B cell (primary cell): ENCODE results near the gene FCSK. TPM values are rescaled to one million over a fixed set of nuclear protein-coding genes. Genes with fewer than 3 reads are reported as not detected.

ENCODE experiments used
- ATAC-seq: fragments of 200-7000 bp; cut with Tn5 transposase; one replicate; pipeline ENCODE4 v1.10.0; 2021; ENCODE audit warnings: low read depth, mild to moderate bottlenecking, moderate number of reproducible peaks, moderate library complexity
- CTCF ChIA-PET: fragments of 350-600 bp; sonication (Branson Sonifier 250); formaldehyde crosslinking; loops from one replicate; lab custom pipeline; 2021; ENCODE audit warnings: antibody characterized with exemption, inconsistent platforms; lab: Charles Lee
- POLR2A ChIA-PET: fragments of 350-600 bp; sonication (Branson Sonifier 250); formaldehyde crosslinking; loops from one replicate; lab custom pipeline; 2021; ENCODE audit warnings: antibody characterized with exemption; lab: Charles Lee
- DNase-seq: peaks from one replicate; pipeline ENCODE4 v3.0.0; 2013
- H2AFZ ChIP-seq: 2 replicates; pipeline ENCODE4 v1.6.1; 2012; ENCODE audit warnings: mild to moderate bottlenecking, low read depth, low read length; ENCODE audit not compliant: insufficient read depth, poor library complexity, severe bottlenecking
- H3K27ac ChIP-seq, 2 donors: 1 replicate in 1 of 2; 2 replicates in 1 of 2; pipeline ENCODE4 v1.5.1; 2012 to 2013; ENCODE audit warnings: low read length in 2 of 2, mild to moderate bottlenecking in 2 of 2, moderate library complexity in 1 of 2
- H3K27me3 ChIP-seq, 4 experiments: fragments of 200-600 bp in 1 of 4; sonication (generic) in 1 of 4; replicated peaks in 1 of 4; 1 replicate in 2 of 4; 2 replicates in 2 of 4; pipeline versions ENCODE4 v1.6.1 to v1.7.0; 2013 to 2016; ENCODE audit warnings: low read length in 3 of 4, mild to moderate bottlenecking in 2 of 4, mixed read lengths in 1 of 4, moderate library complexity in 1 of 4; ENCODE audit not compliant: insufficient read depth in 4 of 4, control insufficient read depth in 3 of 4; ENCODE audit errors: control extremely low read depth in 1 of 4
- H3K36me3 ChIP-seq, 2 experiments: replicated peaks in 1 of 2; 1 replicate in 1 of 2; 2 replicates in 1 of 2; pipeline versions ENCODE4 v1.6.1 to v1.7.1; 2013; ENCODE audit warnings: low read length in 1 of 2; ENCODE audit not compliant: insufficient read depth in 2 of 2, control insufficient read depth in 1 of 2; ENCODE audit errors: control extremely low read depth in 1 of 2, extremely low read depth in 1 of 2
- H3K4me1 ChIP-seq, 2 donors: fragments of 200-600 bp in 1 of 2; sonication (generic) in 1 of 2; 1 replicate in 1 of 2; 2 replicates in 1 of 2; pipeline versions ENCODE4 v1.5.1 to v1.6.1; 2013 to 2017; ENCODE audit warnings: low read length in 2 of 2; ENCODE audit not compliant: control insufficient read depth in 2 of 2, insufficient read depth in 2 of 2
- H3K4me2 ChIP-seq: replicated peaks from 2 replicates; pipeline ENCODE3; 2012; ENCODE audit warnings: mild to moderate bottlenecking, low read depth, low read length; ENCODE audit not compliant: poor library complexity, severe bottlenecking
- H3K4me3 ChIP-seq, 5 experiments: fragments of 200-600 bp in 1 of 5; sonication (generic) in 1 of 5; 1 replicate in 3 of 5; 2 replicates in 2 of 5; pipeline versions ENCODE4 v1.5.1 to v1.7.0; 2011 to 2016; ENCODE audit warnings: low read length in 4 of 5, mild to moderate bottlenecking in 4 of 5, low read depth in 2 of 5, control low read depth in 1 of 5, moderate library complexity in 1 of 5; ENCODE audit not compliant: insufficient read depth in 1 of 5; ENCODE audit errors: control extremely low read depth in 1 of 5, extremely low read depth in 1 of 5
- H3K79me2 ChIP-seq: fragments of 200-600 bp; sonication (generic); one replicate; pipeline ENCODE4 v1.6.0; 2016; ENCODE audit warnings: low read length; ENCODE audit not compliant: control insufficient read depth, insufficient read depth
- H3K9ac ChIP-seq: fragments of 200-600 bp; sonication (generic); 2 replicates; pipeline ENCODE4 v1.6.1; 2017; ENCODE audit warnings: mild to moderate bottlenecking, low read length, moderate library complexity
- H3K9me3 ChIP-seq, 3 donors: one replicate each; pipeline versions ENCODE4 v1.6.1 to v1.7.1; 2013; ENCODE audit warnings: low read length in 2 of 3; ENCODE audit not compliant: control insufficient read depth in 2 of 3, insufficient read depth in 1 of 3; ENCODE audit errors: control extremely low read depth in 1 of 3
- H4K20me1 ChIP-seq: 2 replicates; pipeline ENCODE4 v1.6.0; 2012; ENCODE audit warnings: mild to moderate bottlenecking, low read length; ENCODE audit not compliant: insufficient read depth, control insufficient read depth, poor library complexity, severe bottlenecking
- H3K27ac Mint-ChIP-seq: one replicate; pipeline ENCODE4 v1.8.0; 2021; ENCODE audit warnings: mixed read lengths
- H3K27me3 Mint-ChIP-seq: one replicate; pipeline ENCODE4 v1.8.0; 2021; ENCODE audit warnings: mixed read lengths
- H3K4me1 Mint-ChIP-seq: one replicate; pipeline ENCODE4 v1.8.0; 2021; ENCODE audit warnings: mixed read lengths
- H3K4me3 Mint-ChIP-seq: one replicate; pipeline ENCODE4 v1.8.0; 2021; ENCODE audit warnings: mixed read lengths
- H3K9me3 Mint-ChIP-seq: one replicate; pipeline ENCODE4 v1.8.0; 2022; ENCODE audit warnings: mixed read lengths; ENCODE audit not compliant: insufficient read depth
- CTCF ChIP-seq: fragments of 200-600 bp; IDR thresholded peaks from one replicate; pipeline ENCODE4 v1.8.0; 2022; ENCODE audit warnings: antibody characterized with exemption, mild to moderate bottlenecking
- EZH2 ChIP-seq: IDR thresholded peaks from 2 replicates; pipeline ENCODE4 v1.6.1; 2012; ENCODE audit warnings: borderline replicate concordance, low read depth, mild to moderate bottlenecking, moderate library complexity, low read length; ENCODE audit not compliant: insufficient read depth, poor library complexity, severe bottlenecking
- WGBS: methylation state at CpG from one replicate; pipeline ENCODE4 v1.1.5; 2013; ENCODE audit warnings: missing lambda C conversion rate; ENCODE audit not compliant: insufficient coverage; 5-methylcytosine and 5-hydroxymethylcytosine counted together
- intact Hi-C: fragments of 100-400 bp; cut with micrococcal nuclease; formaldehyde crosslinking; loops from one replicate; pipeline ENCODE4 v1.10.0; 2022
- polyA plus RNA-seq: library from polyadenylated mRNA; depleted of rRNA; stranded (reverse); fragments of >200 nt; gene quantifications from 2 replicates; pipeline ENCODE4 v1.2.3, GENCODE V29; 2012
- total RNA-seq, 2 donors: library from RNA; stranded (reverse); fragments of 120-200 nt in 1 of 2; gene quantifications; 1 replicate in 1 of 2; 2 replicates in 1 of 2; pipeline versions ENCODE4 v1.2.3 to v1.2.4, GENCODE V29; 2013 to 2022

Gene FCSK
- total and polyA plus RNA-seq, 2 donors (not counting 1 experiment from before 2014, with no cell fraction given), result 19.4 to 24.8 TPM

GRCh38 chr16:70526403-70526802, 72.0 kb downstream of the FCSK start:
- WGBS, result 85% methylated on average over 1 of the region's 6 CpGs
- H3K4me1 Mint-ChIP-seq, result peaks cover 58% of the 10 kb centered on the region
- ChIA-PET POLR2A (no interaction called here), CTCF (interaction anchor here (1.4 kb wide), 1 partner anchor 274 kb away, joined by 3 read pairs; no protein-coding TSS in a partner anchor)
- DNase-seq (no peak), ATAC-seq (no peak)
- intact Hi-C loops, result loop anchor here (10.0 kb wide), 1 partner anchor 1478 kb away; the partner anchor contains the start of genes DHODH and PKD1L3
- H3K9me3 Mint-ChIP-seq, result no peaks in the 10 kb centered on the region
- Histone ChIP-seq H3K36me3 (peaks cover 12 to 47% of the 10 kb centered on the region in 2 experiments), H4K20me1 (peaks cover 40% of the 10 kb centered on the region), H2AFZ (no peak overlapping the region), H3K4me2 (no peak overlapping the region), H3K9ac (no peak overlapping the region), H3K9me3 (no peaks in the 10 kb centered on the region), H3K27ac (peak overlapping the region in 1 of 2 donors; percentile 59), H3K27me3 (no peaks in the 10 kb centered on the region), H3K79me2 (peaks cover 93% of the 10 kb centered on the region), H3K4me3 (no peak overlapping the region), H3K4me1 (peaks cover 26 to 35% of the 10 kb centered on the region in 2 donors)
- H3K4me3 Mint-ChIP-seq, result peak overlapping the region; percentile 55
- TF ChIP-seq CTCF (no peak), EZH2 (no peak)
- H3K27ac Mint-ChIP-seq, result peak overlapping the region; percentile 7
- H3K27me3 Mint-ChIP-seq, result no peaks in the 10 kb centered on the region

GRCh38 chr16:70527315-70527996, 73.1 kb downstream of the FCSK start:
- Mint-ChIP-seq H3K4me3 (no peak overlapping the region), H3K9me3 (no peaks in the 10 kb centered on the region), H3K27ac (no peak overlapping the region), H3K27me3 (no peaks in the 10 kb centered on the region), H3K4me1 (peaks cover 53% of the 10 kb centered on the region)
- POLR2A ChIA-PET, result interaction anchor here (0.7 kb wide), 1 partner anchor 81 kb away, joined by 4 read pairs; no protein-coding TSS in a partner anchor
- no peak overlapping the region for H2AFZ ChIP-seq
- peaks cover 21 to 29% of the 10 kb centered on the region in 2 donors for H3K4me1 ChIP-seq
- peaks cover 12 to 55% of the 10 kb centered on the region in 2 experiments for H3K36me3 ChIP-seq
- H3K27ac ChIP-seq, result peak overlapping the region in 1 of 2 donors; percentile 59
- ATAC-seq (no peak), DNase-seq (no peak)
- WGBS, result 92% methylated on average over 6 of the region's 8 CpGs
- no peak overlapping the region for H3K9ac ChIP-seq
- no peak overlapping the region for H3K4me2 ChIP-seq
- TF ChIP-seq CTCF (no peak), EZH2 (no peak)
- CTCF ChIA-PET, result interaction anchor here (0.7 to 1.9 kb wide), 2 partner anchors 133 to 180 kb away, joined by 3 to 4 read pairs; no protein-coding TSS in a partner anchor
- H3K79me2 ChIP-seq, result peaks cover 95% of the 10 kb centered on the region
- peaks cover 50% of the 10 kb centered on the region for H4K20me1 ChIP-seq
- no peaks in the 10 kb centered on the region for H3K27me3 ChIP-seq
- no peak overlapping the region for H3K4me3 ChIP-seq
- intact Hi-C loops, result loop anchor here (10.0 kb wide), 1 partner anchor 1477 kb away; the partner anchor contains the start of genes DHODH and PKD1L3
- no peaks in the 10 kb centered on the region for H3K9me3 ChIP-seq
